OCI-LY7 (cell line): ENCODE measurements around the gene SRP54. TPM values are rescaled to one million over a fixed set of nuclear protein-coding genes. Genes with fewer than 3 reads are reported as not detected.

ENCODE experiments used
- BruUV-seq: library from RNA; stranded (reverse); fragments of 400-500 nt; replicated peaks from 2 replicates; lab custom pipeline; 2021; lab: Mats Ljungman, UMichigan
- CTCF ChIA-PET: fragments of 300-600 bp; sonication (Branson Sonifier 250); formaldehyde crosslinking; loops from one replicate; lab custom pipeline; 2022; ENCODE audit warnings: antibody characterized with exemption; ENCODE audit not compliant: unreplicated experiment; lab: Charles Lee
- POLR2A ChIA-PET: fragments of 300-600 bp; sonication (Branson Sonifier 250); formaldehyde crosslinking; loops from one replicate; lab custom pipeline; 2022; ENCODE audit warnings: antibody characterized with exemption; lab: Charles Lee
- DNase-seq: peaks from one replicate; pipeline ENCODE4 v3.0.0-alpha.2; 2015; ENCODE audit warnings: low spot score
- H2AFZ ChIP-seq: fragments of 200-600 bp; sonication (generic), shearing (Covaris generic); 2 replicates; pipeline ENCODE4 v1.6.1; 2014; ENCODE audit warnings: mild to moderate bottlenecking, antibody characterized with exemption, low read length, moderate library complexity
- H3K27ac ChIP-seq: fragments of 200-600 bp; sonication (generic); 2 replicates; pipeline ENCODE4 v1.5.1; 2014; ENCODE audit warnings: mixed run types, low read depth, mild to moderate bottlenecking, moderate library complexity, low read length, inconsistent platforms; ENCODE audit not compliant: poor library complexity, severe bottlenecking
- H3K36me3 ChIP-seq: fragments of 200-600 bp; sonication (generic); 2 replicates; pipeline ENCODE4 v1.6.1; 2014; ENCODE audit warnings: mild to moderate bottlenecking, antibody characterized with exemption, low read length, moderate library complexity, mixed read lengths; ENCODE audit not compliant: insufficient read depth
- H3K4me1 ChIP-seq: fragments of 200-600 bp; sonication (generic); 2 replicates; pipeline ENCODE4 v1.5.1; 2014; ENCODE audit warnings: mild to moderate bottlenecking, low read length; ENCODE audit not compliant: insufficient read depth, poor library complexity, severe bottlenecking
- H3K4me2 ChIP-seq: fragments of 200-600 bp; sonication (generic); 2 replicates; pipeline ENCODE4 v1.6.1; 2014; ENCODE audit warnings: mild to moderate bottlenecking, low read length
- H3K4me3 ChIP-seq: fragments of 200-600 bp; sonication (generic); 2 replicates; pipeline ENCODE4 v1.5.1; 2014; ENCODE audit warnings: mild to moderate bottlenecking, low read depth, low read length; ENCODE audit not compliant: poor library complexity, severe bottlenecking
- H3K79me2 ChIP-seq: fragments of 200-600 bp; sonication (generic); 2 replicates; pipeline ENCODE4 v1.6.1; 2016; ENCODE audit warnings: low read depth, mild to moderate bottlenecking, low read length, moderate library complexity, mixed read lengths; ENCODE audit not compliant: insufficient read depth
- H3K9me2 ChIP-seq: fragments of 200-600 bp; sonication (generic); 2 replicates; pipeline ENCODE4 v1.6.1; 2016; ENCODE audit warnings: mild to moderate bottlenecking, low read length, mixed read lengths; ENCODE audit not compliant: insufficient read depth
- H3K9me3 ChIP-seq: fragments of 200-600 bp; sonication (generic); 2 replicates; pipeline ENCODE4 v1.6.1; 2014; ENCODE audit warnings: mild to moderate bottlenecking, mixed run types, low read length, mixed read lengths
- H4K20me1 ChIP-seq: fragments of 200-600 bp; sonication (generic); 2 replicates; pipeline ENCODE4 v1.6.1; 2014; ENCODE audit warnings: mild to moderate bottlenecking, antibody characterized with exemption, low read length, moderate library complexity, mixed read lengths; ENCODE audit not compliant: insufficient read depth
- CTCF ChIP-seq: fragments of 200-600 bp; sonication (generic); conservative IDR thresholded peaks from 2 replicates; pipeline ENCODE4 v1.5.1; 2014; ENCODE audit warnings: mild to moderate bottlenecking, antibody characterized with exemption, low read length, moderate library complexity, mixed read lengths
- EZH2phosphoT487 ChIP-seq: fragments of 200-600 bp; sonication (generic); IDR thresholded peaks from 2 replicates; pipeline ENCODE4 v1.6.1; 2018; ENCODE audit warnings: low read depth, borderline replicate concordance, mild to moderate bottlenecking, mixed run types, antibody characterized with exemption, low read length, moderate library complexity, mixed read lengths
- intact Hi-C: fragments of 100-400 bp; cut with micrococcal nuclease; formaldehyde crosslinking; loops from one replicate; pipeline ENCODE4 v1.10.0; 2022; ENCODE audit not compliant: unreplicated experiment
- total RNA-seq, 2 experiments: library from RNA; depleted of rRNA in 1 of 2; stranded (reverse); fragments of >200 nt in 1 of 2; shearing (Covaris generic) in 1 of 2; gene quantifications; 2 replicates each; pipeline ENCODE4 v1.2.3, GENCODE V29; 2014 to 2022

Gene SRP54
- total RNA-seq, 2 experiments from 2014 or later = 50.9 to 86.0 TPM

- no peak for DNase-seq
- H3K9me2 ChIP-seq = no peaks in the 10 kb centered on the region
- H3K4me3 ChIP-seq = no peak overlapping the region
- H3K9me3 ChIP-seq = no peaks in the 10 kb centered on the region
- H3K79me2 ChIP-seq = peaks cover 96% of the 10 kb centered on the region
- intact Hi-C loops = no loop called here
- peaks cover 18% of the 10 kb centered on the region for H3K36me3 ChIP-seq
- ChIA-PET CTCF (no interaction called here), POLR2A (interaction anchor here (0.5 to 1.3 kb wide), 7 partner anchors 8 to 571 kb away, joined by 3 to 8 read pairs (median 3); no protein-coding TSS in a partner anchor)
- TF ChIP-seq EZH2phosphoT487 (no peak), CTCF (no peak)
- no peak overlapping the region for H3K27ac ChIP-seq
- no peak overlapping the region for H3K4me2 ChIP-seq
- 0 out of 2 replicates have a peak, but pooled peaks cover 7% of the 10 kb centered on the region for H4K20me1 ChIP-seq
- BruUV-seq = no TSS peak
- H3K4me1 ChIP-seq = peaks cover 12% of the 10 kb centered on the region
- no peak overlapping the region for H2AFZ ChIP-seq
Observed at GRCh38 chr14:34989762-34990161, 7.0 kb downstream of the SRP54 start.

- Histone ChIP-seq H3K27ac (no peak overlapping the region), H3K4me2 (no peak overlapping the region), H3K79me2 (peaks cover 86% of the 10 kb centered on the region), H2AFZ (no peak overlapping the region), H3K4me1 (no peaks in the 10 kb centered on the region), H3K9me2 (no peaks in the 10 kb centered on the region), H3K4me3 (no peak overlapping the region), H4K20me1 (0 out of 2 replicates have a peak, but pooled peaks cover 14% of the 10 kb centered on the region), H3K36me3 (peaks cover 28% of the 10 kb centered on the region; the same call in 1 of the 2 replicates), H3K9me3 (no peaks in the 10 kb centered on the region)
- TF ChIP-seq EZH2phosphoT487 = no peak
- no peak for TF ChIP-seq CTCF
- CTCF ChIA-PET = no interaction called here
- DNase-seq = no peak
- intact Hi-C loops = no loop called here
- BruUV-seq = no TSS peak
- POLR2A ChIA-PET = interaction anchor here (0.9 to 1.9 kb wide), 3 partner anchors 10 to 26 kb away, joined by 5 to 8 read pairs (median 7); partner anchors contain the start of gene SRP54
Observed at GRCh38 chr14:34993426-34993825, 10.6 kb downstream of the SRP54 start.

- DNase-seq = no peak
- H3K79me2 ChIP-seq = peaks cover 73% of the 10 kb centered on the region
- H3K4me2 ChIP-seq = no peak overlapping the region
- TF ChIP-seq CTCF (no peak), EZH2phosphoT487 (no peak)
- H3K36me3 ChIP-seq = peaks cover 34% of the 10 kb centered on the region; the same call in 1 of the 2 replicates
- ChIA-PET POLR2A (no interaction called here), CTCF (no interaction called here)
- no peaks in the 10 kb centered on the region for H3K9me3 ChIP-seq
- no peaks in the 10 kb centered on the region for H3K9me2 ChIP-seq
- intact Hi-C loops = no loop called here
- no TSS peak for BruUV-seq
- 0 out of 2 replicates have a peak, but pooled peaks cover 11% of the 10 kb centered on the region for H4K20me1 ChIP-seq
- H2AFZ ChIP-seq = no peak overlapping the region
- H3K4me3 ChIP-seq = no peak overlapping the region
- H3K4me1 ChIP-seq = no peaks in the 10 kb centered on the region
- H3K27ac ChIP-seq = no peak overlapping the region
Observed at GRCh38 chr14:34994668-34995067, 11.9 kb downstream of the SRP54 start.
